Nephron (organoid): ENCODE data around the gene KLHL1.

ENCODE experiments used
- H3K27ac Mint-ChIP-seq, 3 experiments: 2 replicates each; pipeline ENCODE4 v1.8.0; 2020; ENCODE audit warnings: mixed read lengths in 3 of 3, mild to moderate bottlenecking in 2 of 3, moderate library complexity in 1 of 3
- H3K27me3 Mint-ChIP-seq: 2 replicates; pipeline ENCODE4 v1.8.0; 2021; ENCODE audit warnings: low read depth, mild to moderate bottlenecking, moderate library complexity, mixed read lengths
- H3K36me3 Mint-ChIP-seq: 2 replicates; pipeline ENCODE4 v1.8.0; 2020; ENCODE audit warnings: low read depth, mixed read lengths
- H3K4me1 Mint-ChIP-seq: 2 replicates; pipeline ENCODE4 v1.8.0; 2020; ENCODE audit warnings: mixed read lengths
- H3K4me3 Mint-ChIP-seq, 3 experiments: 2 replicates each; pipeline ENCODE4 v1.8.0; 2020; ENCODE audit warnings: mild to moderate bottlenecking in 3 of 3, mixed read lengths in 3 of 3, moderate library complexity in 2 of 3
- H3K9me3 Mint-ChIP-seq: 2 replicates; pipeline ENCODE4 v1.8.0; 2020; ENCODE audit warnings: mixed read lengths
- TF ChIP-seq, protein P1 (sequence below), 3 experiments: fragments of 200-600 bp; sonication (generic); IDR thresholded peaks; one replicate each; pipeline ENCODE4 v1.5.0; 2021; ENCODE audit warnings: antibody characterized with exemption in 3 of 3; ENCODE audit not compliant: unreplicated experiment in 3 of 3

Gene KLHL1

DNA sequence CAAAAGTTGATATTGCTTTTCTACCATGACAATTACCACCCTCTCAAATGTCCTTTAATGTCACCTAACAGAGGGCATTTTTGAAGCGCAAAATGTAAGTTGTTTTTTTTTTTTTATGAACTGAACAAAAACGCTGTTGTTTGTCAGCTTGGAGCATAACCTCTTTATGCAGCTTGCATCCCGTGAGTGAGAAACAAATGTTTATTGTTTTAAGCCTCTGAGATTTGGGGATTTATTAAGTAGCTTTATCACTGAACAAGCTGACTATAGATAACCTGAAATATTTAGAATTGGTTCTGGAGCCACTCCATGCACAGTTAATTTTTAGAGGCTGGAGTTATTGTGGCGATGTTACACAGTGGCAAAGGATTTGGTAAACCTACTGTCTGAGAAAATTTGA is 80.7 kb downstream of the KLHL1 start:
- Mint-ChIP-seq H3K36me3 (no peaks in the 10 kb centered on the region), H3K9me3 (no peaks in the 10 kb centered on the region), H3K4me3 (no peak overlapping the region), H3K27ac (no peak overlapping the region), H3K4me1 (no peaks in the 10 kb centered on the region), H3K27me3 (no peaks in the 10 kb centered on the region)
- TF ChIP-seq, protein P1, sequence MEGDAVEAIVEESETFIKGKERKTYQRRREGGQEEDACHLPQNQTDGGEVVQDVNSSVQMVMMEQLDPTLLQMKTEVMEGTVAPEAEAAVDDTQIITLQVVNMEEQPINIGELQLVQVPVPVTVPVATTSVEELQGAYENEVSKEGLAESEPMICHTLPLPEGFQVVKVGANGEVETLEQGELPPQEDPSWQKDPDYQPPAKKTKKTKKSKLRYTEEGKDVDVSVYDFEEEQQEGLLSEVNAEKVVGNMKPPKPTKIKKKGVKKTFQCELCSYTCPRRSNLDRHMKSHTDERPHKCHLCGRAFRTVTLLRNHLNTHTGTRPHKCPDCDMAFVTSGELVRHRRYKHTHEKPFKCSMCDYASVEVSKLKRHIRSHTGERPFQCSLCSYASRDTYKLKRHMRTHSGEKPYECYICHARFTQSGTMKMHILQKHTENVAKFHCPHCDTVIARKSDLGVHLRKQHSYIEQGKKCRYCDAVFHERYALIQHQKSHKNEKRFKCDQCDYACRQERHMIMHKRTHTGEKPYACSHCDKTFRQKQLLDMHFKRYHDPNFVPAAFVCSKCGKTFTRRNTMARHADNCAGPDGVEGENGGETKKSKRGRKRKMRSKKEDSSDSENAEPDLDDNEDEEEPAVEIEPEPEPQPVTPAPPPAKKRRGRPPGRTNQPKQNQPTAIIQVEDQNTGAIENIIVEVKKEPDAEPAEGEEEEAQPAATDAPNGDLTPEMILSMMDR (IDR thresholded peaks at IDR 0.05; ENCODE audit: unreplicated experiment in 3 of 3): no peak

DNA sequence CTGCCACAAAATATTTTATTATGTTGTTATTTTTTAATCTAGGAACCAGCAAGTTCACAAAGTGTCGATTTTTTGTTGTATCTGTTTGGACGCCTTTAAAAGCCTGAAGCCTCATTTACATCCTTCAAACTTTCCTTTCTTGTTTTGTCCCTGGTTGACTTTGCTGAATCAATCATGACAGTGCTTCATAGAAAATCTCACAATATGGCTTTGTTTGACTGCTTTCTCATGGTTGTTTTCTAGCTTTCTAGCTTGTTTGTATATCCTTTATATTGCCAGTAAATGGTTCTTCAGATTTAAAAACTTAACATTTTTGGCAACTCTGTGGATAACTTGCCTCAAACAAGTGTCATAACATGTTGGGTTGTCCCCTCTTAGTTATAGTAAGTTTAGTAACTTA is 84.7 kb downstream of the KLHL1 start:
- no peaks in the 10 kb centered on the region for H3K4me1 Mint-ChIP-seq
- H3K4me3 Mint-ChIP-seq: no peak overlapping the region
- H3K27me3 Mint-ChIP-seq: no peaks in the 10 kb centered on the region
- TF ChIP-seq, protein P1 (IDR thresholded peaks at IDR 0.05; ENCODE audit: unreplicated experiment in 3 of 3): no peak
- no peak overlapping the region for H3K27ac Mint-ChIP-seq
- H3K9me3 Mint-ChIP-seq: no peaks in the 10 kb centered on the region
- no peaks in the 10 kb centered on the region for H3K36me3 Mint-ChIP-seq

DNA sequence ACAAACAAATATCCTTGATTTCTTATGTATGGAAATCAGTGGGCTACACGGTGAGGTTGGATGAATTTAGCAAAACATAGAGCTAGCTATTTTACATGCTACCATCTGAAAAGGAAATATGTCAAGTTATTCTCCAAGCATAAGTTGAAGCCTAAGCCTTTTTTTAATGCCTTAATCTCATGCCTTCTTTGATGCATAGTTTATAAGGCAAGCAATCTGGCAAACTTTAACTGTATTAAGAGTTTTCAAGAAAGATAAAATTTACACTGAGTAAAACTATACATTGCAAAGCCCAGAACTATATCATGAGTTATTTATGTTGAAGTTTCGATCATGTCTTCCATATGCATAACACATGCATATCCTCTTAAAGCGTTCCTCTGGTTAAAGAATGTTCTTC is 85.6 kb downstream of the KLHL1 start:
- H3K27me3 Mint-ChIP-seq: no peaks in the 10 kb centered on the region
- H3K36me3 Mint-ChIP-seq: no peaks in the 10 kb centered on the region
- no peak overlapping the region for H3K4me3 Mint-ChIP-seq
- TF ChIP-seq, protein P1 (IDR thresholded peaks at IDR 0.05; ENCODE audit: unreplicated experiment in 3 of 3): no peak
- no peaks in the 10 kb centered on the region for H3K4me1 Mint-ChIP-seq
- H3K9me3 Mint-ChIP-seq: no peaks in the 10 kb centered on the region
- no peak overlapping the region for H3K27ac Mint-ChIP-seq

DNA sequence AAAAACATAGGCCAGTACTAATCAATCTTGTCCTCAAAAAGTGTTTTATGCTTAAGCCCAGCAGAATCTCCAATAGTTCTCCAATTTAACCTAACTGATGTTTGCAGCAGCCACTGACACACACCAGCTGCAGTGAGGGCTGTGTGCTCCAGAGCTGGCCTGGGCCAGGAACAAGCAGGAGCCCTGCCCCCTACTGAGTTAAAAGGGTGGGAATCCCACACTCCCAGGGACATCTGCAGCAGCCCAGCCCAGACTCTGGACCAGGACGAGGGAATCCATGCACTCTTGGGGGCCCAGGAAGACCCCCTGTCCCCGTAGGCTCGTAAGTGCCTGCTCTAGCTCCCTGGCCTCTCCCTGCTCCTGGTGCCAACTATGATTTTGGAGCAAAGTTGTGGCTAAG is 92.1 kb downstream of the KLHL1 start:
- Mint-ChIP-seq H3K4me3 (no peak overlapping the region), H3K36me3 (no peaks in the 10 kb centered on the region), H3K9me3 (no peaks in the 10 kb centered on the region), H3K27me3 (no peaks in the 10 kb centered on the region), H3K27ac (no peak overlapping the region), H3K4me1 (no peaks in the 10 kb centered on the region)
- TF ChIP-seq, protein P1 (IDR thresholded peaks at IDR 0.05; ENCODE audit: unreplicated experiment in 3 of 3): no peak

DNA sequence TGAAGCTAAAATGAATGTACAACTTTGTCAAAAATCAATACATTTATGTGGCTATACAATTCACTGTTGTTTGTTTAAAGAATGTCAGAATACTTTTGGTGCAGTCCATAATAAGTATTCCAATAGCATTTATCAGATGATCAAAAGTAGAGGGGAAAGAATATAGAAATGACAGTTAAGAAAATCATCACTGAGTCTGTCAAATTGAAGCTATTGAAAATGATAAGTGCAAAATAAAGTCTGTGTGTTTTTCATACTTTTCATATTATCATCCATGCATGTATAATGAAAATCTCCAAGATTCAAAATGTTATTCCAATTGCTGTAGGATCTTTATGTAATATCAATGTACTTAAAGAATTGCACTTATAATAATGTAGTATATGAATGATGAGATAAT is 93.9 kb downstream of the KLHL1 start:
- Mint-ChIP-seq H3K27ac (no peak overlapping the region), H3K4me3 (no peak overlapping the region), H3K9me3 (no peaks in the 10 kb centered on the region), H3K27me3 (no peaks in the 10 kb centered on the region), H3K4me1 (no peaks in the 10 kb centered on the region), H3K36me3 (no peaks in the 10 kb centered on the region)
- TF ChIP-seq, protein P1 (IDR thresholded peaks at IDR 0.05; ENCODE audit: unreplicated experiment in 3 of 3): no peak

DNA sequence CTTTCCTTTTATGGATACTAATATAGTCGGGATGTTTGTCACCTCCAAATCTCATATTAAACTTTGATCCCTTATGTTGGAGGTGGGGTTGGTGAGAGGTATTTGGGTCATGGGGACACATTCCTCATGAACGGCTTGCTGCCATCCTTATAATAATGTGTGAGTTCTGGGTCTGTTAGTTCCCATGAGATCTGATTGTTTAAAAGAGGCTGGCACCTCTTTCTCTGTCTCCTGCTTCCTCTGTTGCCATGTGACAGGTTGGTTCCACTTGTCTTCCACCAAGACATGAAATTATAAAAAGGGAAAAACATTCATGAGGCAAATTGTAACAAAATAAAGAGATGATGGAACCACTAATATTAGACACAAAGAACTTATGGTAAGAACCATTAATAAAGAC is 108.4 kb downstream of the KLHL1 start:
- H3K36me3 Mint-ChIP-seq: no peaks in the 10 kb centered on the region
- H3K4me3 Mint-ChIP-seq: no peak overlapping the region
- no peaks in the 10 kb centered on the region for H3K4me1 Mint-ChIP-seq
- no peaks in the 10 kb centered on the region for H3K27me3 Mint-ChIP-seq
- no peak overlapping the region for H3K27ac Mint-ChIP-seq
- no peaks in the 10 kb centered on the region for H3K9me3 Mint-ChIP-seq
- TF ChIP-seq, protein P1 (IDR thresholded peaks at IDR 0.05; ENCODE audit: unreplicated experiment in 3 of 3): no peak
